ENCODE data around the gene HPGD. TPM values are rescaled to one million over a fixed set of nuclear protein-coding genes. Genes with fewer than 3 reads are reported as not detected.

Gene HPGD
- total and polyA plus RNA-seq, 9 of the 15 experiments (the other 6 are each of a cell fraction or from before 2014, with no cell fraction given), result 2.3 to 8.6 (median 4.8) TPM

GRCh38 chr4:174523025-174523693, 871 bp upstream of the HPGD start (continued):
- no peak for TF ChIP-seq CHD4 (IDR thresholded peaks at IDR 0.05; ENCODE audit: insufficient read depth, insufficient replicate concordance, low read depth, low read length, poor library complexity, severe bottlenecking)
- TF ChIP-seq FOXK1 (CRISPR knock-in tag; IDR thresholded peaks at IDR 0.05; ENCODE audit: borderline replicate concordance), result no peak
- TF ChIP-seq ATF1 (CRISPR knock-in tag; IDR thresholded peaks at IDR 0.05), result no peak
- peak; percentile 54; the same call in 1 of the 2 replicates for TF ChIP-seq ATF1 (tag; IDR thresholded peaks at IDR 0.05)
- no peak for TF ChIP-seq ZNF583 (CRISPR knock-in tag; IDR thresholded peaks at IDR 0.05)
- no peak for TF ChIP-seq SETDB1 (IDR thresholded peaks at IDR 0.05; ENCODE audit: low read length)
- no peak for TF ChIP-seq ZNF561 (CRISPR knock-in tag; conservative IDR thresholded peaks at IDR 0.05)
- no peak for TF ChIP-seq CCAR2 (IDR thresholded peaks at IDR 0.05; ENCODE audit: low read depth, low read length)
- no peak for TF ChIP-seq PHB (CRISPR knock-in tag; IDR thresholded peaks at IDR 0.05)
- TF ChIP-seq NFXL1 (CRISPR knock-in tag; IDR thresholded peaks at IDR 0.05), result no peak
- no peak for TF ChIP-seq TFAM (CRISPR knock-in tag; conservative IDR thresholded peaks at IDR 0.05)
- TF ChIP-seq MBD2 (IDR thresholded peaks at IDR 0.05; ENCODE audit: borderline replicate concordance, low read depth), result no peak
- TF ChIP-seq HMG20A (CRISPR knock-in tag; conservative IDR thresholded peaks at IDR 0.05), result no peak
- TF ChIP-seq RREB1 (CRISPR knock-in tag; IDR thresholded peaks at IDR 0.05), result no peak
- no peak for TF ChIP-seq HMGN3 (IDR thresholded peaks at IDR 0.05; ENCODE audit: borderline replicate concordance, extremely low read depth, insufficient read length, low read depth, low read length)
- no peak for TF ChIP-seq ZSCAN29 (IDR thresholded peaks at IDR 0.05)
- TF ChIP-seq GABPA (tag; conservative IDR thresholded peaks at IDR 0.05; ENCODE audit: low read depth), result no peak
- no peak for TF ChIP-seq NCOA6 (IDR thresholded peaks at IDR 0.05)
- no peak for TF ChIP-seq ZBTB8A (IDR thresholded peaks at IDR 0.05; ENCODE audit: partially characterized antibody)
- TF ChIP-seq MEF2D (tag; conservative IDR thresholded peaks at IDR 0.05; ENCODE audit: low read depth), result no peak
- no peak for TF ChIP-seq HDAC8 (tag; IDR thresholded peaks at IDR 0.05)
